MM.1S (cell line): ENCODE measurements around the gene MYH6.

Experiments
- EZH2 ChIP-seq: fragments of 300-600 bp; sonication (generic); optimal IDR thresholded peaks from 2 replicates; pipeline ENCODE3; 2017; ENCODE audit warnings: low read depth, mild to moderate bottlenecking, antibody characterized with exemption, low read length, mixed read lengths
- TF ChIP-seq, protein P1 (sequence below): fragments of 300-600 bp; sonication (generic); IDR thresholded peaks from 2 replicates; pipeline ENCODE4 v1.5.1; 2016; ENCODE audit warnings: antibody characterized with exemption, low read length, mixed read lengths

DNA sequence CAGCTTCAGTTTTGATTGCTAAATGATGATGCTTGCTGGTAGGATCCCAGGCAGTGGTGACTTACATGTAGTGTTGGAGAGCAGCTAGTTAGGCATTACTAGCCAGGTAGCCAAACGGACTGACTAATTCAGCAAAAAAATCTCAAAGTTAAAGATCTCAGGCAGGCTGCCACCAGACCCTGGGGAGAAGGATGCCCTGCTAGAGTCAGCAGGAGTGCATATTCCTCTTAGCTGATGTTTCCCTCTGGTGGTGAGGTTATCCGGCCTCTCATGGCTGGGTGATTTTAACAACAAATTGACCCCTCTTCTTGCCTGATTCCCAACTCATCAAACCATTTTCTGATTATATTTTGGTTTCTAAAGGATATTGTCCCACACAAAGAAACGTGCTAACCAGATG is 45.9 kb downstream of the MYH6 start:
- TF ChIP-seq, protein P1, sequence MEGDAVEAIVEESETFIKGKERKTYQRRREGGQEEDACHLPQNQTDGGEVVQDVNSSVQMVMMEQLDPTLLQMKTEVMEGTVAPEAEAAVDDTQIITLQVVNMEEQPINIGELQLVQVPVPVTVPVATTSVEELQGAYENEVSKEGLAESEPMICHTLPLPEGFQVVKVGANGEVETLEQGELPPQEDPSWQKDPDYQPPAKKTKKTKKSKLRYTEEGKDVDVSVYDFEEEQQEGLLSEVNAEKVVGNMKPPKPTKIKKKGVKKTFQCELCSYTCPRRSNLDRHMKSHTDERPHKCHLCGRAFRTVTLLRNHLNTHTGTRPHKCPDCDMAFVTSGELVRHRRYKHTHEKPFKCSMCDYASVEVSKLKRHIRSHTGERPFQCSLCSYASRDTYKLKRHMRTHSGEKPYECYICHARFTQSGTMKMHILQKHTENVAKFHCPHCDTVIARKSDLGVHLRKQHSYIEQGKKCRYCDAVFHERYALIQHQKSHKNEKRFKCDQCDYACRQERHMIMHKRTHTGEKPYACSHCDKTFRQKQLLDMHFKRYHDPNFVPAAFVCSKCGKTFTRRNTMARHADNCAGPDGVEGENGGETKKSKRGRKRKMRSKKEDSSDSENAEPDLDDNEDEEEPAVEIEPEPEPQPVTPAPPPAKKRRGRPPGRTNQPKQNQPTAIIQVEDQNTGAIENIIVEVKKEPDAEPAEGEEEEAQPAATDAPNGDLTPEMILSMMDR = no peak
- TF ChIP-seq EZH2 = no peak
